HepG2 (cell line): ENCODE data around the gene DDO. TPM values are rescaled to one million over a fixed set of nuclear protein-coding genes. Genes with fewer than 3 reads are reported as not detected.

Source experiments
- HOMEZ ChIP-seq: IDR thresholded peaks from 2 replicates; pipeline ENCODE4 v1.6.1; 2016; ENCODE audit warnings: low read depth
- MXD4 ChIP-seq: IDR thresholded peaks from 2 replicates; pipeline ENCODE4 v1.6.1; 2016; ENCODE audit warnings: mild to moderate bottlenecking, missing biosample characterization, missing genetic modification reagents
- SKIL ChIP-seq: sonication (generic); formaldehyde crosslinking; IDR thresholded peaks from 2 replicates; pipeline ENCODE4 v1.8.0; 2022; ENCODE audit warnings: missing genetic modification reagents, mild to moderate bottlenecking, moderate library complexity, borderline replicate concordance
- ZNF501 ChIP-seq: sonication (generic); formaldehyde crosslinking; IDR thresholded peaks from 2 replicates; pipeline ENCODE4 v1.5.1; 2020; ENCODE audit warnings: mild to moderate bottlenecking, moderate library complexity, missing genetic modification reagents
- ZNF609 ChIP-seq: sonication (generic); formaldehyde crosslinking; IDR thresholded peaks from 2 replicates; pipeline ENCODE4 v1.4.0; 2020; ENCODE audit warnings: mild to moderate bottlenecking, missing genetic modification reagents, borderline replicate concordance
- polyA plus RNA-seq, 8 experiments: library from polyadenylated mRNA; depleted of rRNA in 3 of 8; stranded (reverse) in 7 of 8; unstranded in 1 of 8; fragments of >200 nt; fragmentation: Illumina TruSeq in 4 of 8; extraction: Trizol in 4 of 8; gene quantifications; 2 replicates each; pipeline versions ENCODE4 v1.2.1 to v1.2.3, GENCODE V29; 2011 to 2016; ENCODE audit warnings: low read depth in 4 of 8, missing spikeins in 1 of 8, mixed read lengths in 1 of 8; ENCODE audit not compliant: insufficient read depth in 1 of 8
- total RNA-seq, 5 experiments: library from RNA; depleted of rRNA; stranded (reverse); fragments of >200 nt; fragmentation: Illumina TruSeq; extraction: Trizol; gene quantifications; 2 replicates each; pipeline ENCODE4 v1.2.3, GENCODE V29; 2016; ENCODE audit warnings: low read depth in 1 of 5

DDO gene
- total and polyA plus RNA-seq, 2 of the 13 experiments (the other 11 are each of a cell fraction or from before 2014, with no cell fraction given), result 6.1 to 10.3 TPM

- TF ChIP-seq SKIL (CRISPR knock-in tag) (no peak), HOMEZ (CRISPR knock-in tag) (no peak), ZNF501 (CRISPR knock-in tag) (no peak), ZNF609 (CRISPR knock-in tag) (no peak), MXD4 (CRISPR knock-in tag) (no peak)
- TF ChIP-seq, all 625 proteins: peak for 0
Measured at GRCh38 chr6:110357664-110358552, 57.5 kb downstream of the DDO start, which contains the start of gene METTL24 (continued).
